Fibroblast of skin of left quadriceps (primary cell): Measurements from ENCODE around the gene LDHD.

ENCODE experiments used
- DNase-seq, 2 experiments: peaks; one replicate each; pipeline ENCODE4 v3.0.0-alpha.2; 2013; ENCODE audit warnings: low read depth in 2 of 2

Gene LDHD

DNA sequence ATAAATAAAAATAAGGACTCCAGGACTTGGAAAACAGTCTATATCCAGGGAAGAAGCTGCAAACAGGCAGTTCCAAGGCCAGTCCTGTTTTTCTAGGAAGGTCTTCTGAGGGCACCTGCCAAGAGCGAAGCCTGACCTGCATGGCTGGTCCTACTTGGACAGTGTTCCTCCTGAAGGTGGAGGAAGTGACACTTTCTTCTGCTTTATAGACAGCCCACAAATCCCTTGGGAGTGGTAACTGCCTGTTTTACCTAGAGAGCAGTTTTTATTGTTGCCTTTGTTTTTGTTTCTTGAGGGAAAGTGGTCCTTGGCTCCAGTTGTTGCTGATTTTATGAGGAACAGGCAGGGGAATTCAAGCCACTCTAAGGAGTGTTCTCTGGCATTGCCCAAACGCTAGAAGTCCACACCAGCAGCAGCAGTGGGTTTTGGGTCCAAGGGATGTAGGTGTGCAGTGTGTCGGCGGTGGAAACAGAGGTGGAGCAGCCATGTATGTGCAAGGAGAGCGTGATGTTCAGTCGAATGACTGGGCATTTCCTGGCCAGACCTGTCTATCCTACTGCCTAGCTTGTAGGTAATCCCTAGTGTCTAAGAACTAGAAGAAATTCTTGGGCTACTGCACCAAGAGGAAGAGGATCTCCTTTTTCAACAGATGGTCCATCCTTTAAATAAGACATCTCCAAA, 35.3 kb downstream of the LDHD start:
- no peak for DNase-seq

GRCh38 chr16:75080205-75081029, 36.2 kb downstream of the LDHD start:
- peak; percentile 37 to 40 for DNase-seq

- no peak for DNase-seq
Measured at GRCh38 chr16:75079346-75079926, 37.1 kb downstream of the LDHD start.

DNA sequence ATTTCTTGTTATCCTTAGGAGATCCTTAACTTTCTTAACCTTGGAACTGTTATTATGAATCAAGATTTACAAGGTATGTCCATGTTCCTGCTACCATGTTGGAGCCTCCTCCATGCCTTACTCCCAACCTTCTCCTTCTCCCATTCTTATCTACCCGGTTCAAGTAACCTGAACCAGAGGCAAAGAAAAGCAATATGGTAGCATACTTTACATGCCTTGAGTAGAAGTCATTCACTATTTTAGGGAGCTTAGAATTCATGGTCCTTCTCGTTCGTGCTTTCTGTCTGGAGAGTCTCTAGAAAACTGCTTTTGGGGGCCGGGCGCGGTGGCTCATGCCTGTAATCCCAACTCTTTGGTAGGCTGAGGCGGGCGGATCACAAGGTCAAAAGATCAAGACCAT, 37.7 kb downstream of the LDHD start:
- no peak for DNase-seq

DNA sequence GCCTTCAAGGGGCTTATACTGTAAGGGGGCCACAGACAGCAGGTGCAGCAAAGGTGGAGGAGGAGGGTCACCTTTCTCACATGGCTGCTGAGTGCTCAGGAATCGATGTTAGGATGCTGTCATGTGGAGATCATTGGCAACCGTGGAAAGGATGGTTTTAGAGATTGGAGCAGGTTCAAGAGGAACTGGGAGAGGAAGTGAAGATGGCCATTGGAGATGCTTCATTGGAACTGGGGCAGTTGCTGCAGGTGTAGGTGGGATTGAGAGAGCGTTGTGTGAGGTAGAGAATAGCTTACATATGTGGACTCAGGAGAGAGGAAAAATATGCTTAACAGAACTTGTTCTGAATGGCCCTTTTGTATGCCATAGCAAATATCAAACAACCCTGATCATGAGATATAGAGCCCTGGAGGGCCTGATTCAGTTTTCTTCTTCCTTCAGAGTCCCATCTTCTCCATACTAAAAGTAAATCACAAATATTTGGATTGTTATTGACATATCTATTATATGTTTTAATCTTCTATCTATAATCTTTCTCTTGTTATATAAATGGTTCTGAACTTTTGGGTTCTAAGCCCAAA, 40.8 kb downstream of the LDHD start:
- DNase-seq = no peak

GRCh38 chr16:75074920-75075687, 41.5 kb downstream of the LDHD start:
- DNase-seq = no peak

DNA sequence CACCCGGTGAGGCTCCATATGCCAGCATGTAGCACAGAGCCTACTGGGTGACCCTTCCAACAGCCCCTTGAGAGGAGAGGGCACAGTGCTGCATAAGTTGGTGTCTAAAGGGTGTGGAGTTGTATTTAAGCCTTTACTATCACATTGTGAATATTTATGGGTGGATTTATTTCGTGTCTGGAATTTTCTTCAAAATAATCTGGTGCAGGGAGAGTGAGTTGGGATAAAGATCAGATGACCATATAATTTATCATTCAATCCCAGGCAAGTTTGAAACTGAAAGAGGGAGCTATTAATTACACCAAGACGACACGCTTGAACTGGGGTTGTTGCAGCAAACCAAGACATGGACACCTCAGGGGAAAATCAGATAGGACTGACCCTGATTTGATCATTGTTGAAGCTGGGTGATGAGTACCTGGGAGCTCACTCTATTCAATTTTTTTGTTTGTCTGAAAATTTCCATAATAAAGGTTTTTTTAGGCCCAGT, 42.2 kb downstream of the LDHD start:
- no peak for DNase-seq

DNA sequence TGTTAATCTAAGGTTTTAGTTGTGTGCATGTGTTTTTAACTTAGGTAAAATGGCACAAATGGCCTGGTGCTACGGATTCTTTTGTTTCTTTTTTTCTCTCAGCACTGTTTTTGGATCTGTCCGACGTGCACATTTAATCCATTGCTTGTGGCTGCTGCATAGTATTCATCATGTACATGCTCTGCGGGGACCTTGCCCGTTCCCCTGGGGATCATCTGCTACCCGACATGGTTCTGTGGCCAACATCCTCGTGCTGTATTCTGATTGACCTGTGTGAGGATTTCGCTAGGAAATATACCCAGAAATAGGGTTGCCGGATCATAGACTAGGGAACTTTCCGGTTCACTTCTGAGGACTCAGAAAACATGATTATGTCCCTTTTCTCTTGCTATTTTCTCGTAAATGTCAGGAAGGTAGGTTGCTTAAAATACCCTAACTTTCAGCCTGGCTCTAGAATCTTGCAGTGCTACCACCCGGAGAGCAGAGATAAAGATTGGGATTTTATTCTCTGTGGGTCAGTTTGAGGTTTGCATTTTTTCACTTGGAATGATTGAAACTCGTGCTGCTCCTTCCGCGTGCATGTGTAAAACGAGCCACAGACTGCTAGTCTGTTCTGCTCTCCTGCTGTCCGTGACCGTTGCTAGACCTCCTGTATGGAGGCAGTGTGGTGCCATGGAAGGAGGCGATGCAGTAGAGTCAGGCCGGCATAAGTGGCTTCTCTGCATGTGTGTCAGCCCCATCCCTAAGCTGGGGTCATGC, 42.9 kb downstream of the LDHD start:
- DNase-seq = no peak

DNA sequence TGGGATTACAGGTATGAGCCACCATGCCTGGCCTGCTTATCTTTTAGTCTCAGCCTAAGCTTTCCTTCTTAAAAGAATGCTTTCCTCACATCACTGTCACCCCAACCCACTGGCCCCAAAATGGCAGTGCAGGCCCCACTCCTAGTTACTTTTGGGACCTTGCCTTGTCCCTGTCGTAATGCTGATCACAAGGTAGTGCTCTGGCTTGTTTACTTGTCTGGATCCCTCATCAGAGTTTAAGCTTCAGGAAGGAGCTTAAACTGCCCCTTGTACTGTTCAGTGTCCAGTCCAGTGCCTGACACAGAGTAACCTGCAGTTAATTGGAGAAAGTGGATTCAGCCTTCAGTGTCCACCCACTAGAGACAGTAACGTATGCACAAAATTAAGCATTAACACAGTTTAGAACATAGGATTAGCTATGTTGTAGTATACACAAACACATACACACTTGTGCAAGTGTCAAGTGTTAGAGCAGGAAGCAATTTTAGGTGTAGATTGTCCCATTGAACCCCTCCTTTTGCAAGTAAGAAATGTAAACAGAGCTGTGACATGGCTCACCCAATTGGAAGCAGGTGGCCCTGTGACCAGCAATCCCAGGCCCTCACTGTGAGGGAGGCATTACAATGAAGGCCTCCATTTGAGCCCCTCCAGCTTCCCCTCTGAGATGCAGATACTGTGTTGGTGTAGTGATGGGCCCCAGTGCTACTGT, 44.2 kb downstream of the LDHD start:
- no peak for DNase-seq

DNA sequence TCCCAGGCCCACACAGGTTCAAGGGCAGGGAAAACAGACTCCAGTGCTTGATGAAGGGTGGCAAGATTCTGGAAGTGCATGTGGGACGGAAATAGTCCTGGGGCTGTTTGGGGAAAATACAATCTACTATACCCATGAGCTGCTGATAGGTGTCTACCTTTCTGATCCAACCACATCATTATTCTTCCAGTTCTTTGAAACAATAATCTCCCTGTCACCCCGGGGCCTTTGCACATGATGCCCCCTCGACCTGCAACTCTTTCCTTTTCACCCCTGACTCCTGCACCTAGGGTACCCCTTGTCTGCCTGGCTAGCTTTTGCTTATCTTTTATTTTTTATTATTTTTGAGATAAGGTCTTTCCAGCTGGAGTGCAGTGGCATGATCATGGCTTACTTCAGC, 45.0 kb downstream of the LDHD start:
- no peak for DNase-seq

GRCh38 chr16:75070012-75070841, 46.4 kb downstream of the LDHD start:
- no peak for DNase-seq

DNA sequence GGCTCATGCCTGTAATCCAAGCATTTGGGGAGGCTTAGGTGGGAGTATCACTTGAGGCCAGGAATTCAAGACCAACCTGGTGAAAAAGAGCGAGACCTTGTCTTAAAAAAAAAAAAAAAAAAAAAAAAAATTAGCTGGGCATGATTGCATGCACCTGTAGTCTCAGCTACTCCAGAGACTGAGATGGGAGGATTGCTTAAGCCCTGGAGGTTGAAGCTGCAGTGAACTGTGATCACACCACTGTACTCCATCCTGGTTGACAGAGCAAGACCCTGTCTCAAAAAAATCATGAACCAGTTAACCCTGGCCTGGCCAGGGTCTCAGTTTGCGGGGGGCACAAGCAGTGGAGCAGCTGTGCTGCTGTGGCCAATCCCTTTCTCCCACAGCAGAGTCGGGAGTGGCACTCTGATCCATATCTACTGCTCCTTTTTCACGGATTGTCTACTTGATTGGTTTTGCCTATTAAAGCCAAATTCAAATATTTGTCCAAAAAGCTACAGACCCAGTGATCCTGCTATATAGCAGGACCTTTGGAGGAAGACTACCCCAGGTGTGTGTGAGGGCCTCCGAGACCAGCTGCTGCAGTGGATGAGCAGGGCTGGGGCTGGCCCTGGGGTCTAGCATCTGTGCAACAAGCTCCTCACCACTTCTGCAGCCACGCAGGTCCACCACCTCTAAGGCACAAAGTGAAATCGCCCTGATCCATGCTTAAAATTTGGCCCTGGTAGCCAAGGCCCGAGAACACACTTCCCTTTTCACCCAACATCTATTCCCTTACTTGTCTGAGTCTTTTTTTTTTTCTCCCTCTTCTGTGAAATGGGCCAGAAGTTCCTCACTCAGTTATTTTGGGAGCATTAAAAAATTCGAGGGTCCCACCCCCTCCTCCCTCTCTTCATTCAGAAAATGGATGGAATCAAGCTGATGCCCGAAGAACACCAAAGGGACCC, 48.2 kb downstream of the LDHD start:
- no peak for DNase-seq

DNA sequence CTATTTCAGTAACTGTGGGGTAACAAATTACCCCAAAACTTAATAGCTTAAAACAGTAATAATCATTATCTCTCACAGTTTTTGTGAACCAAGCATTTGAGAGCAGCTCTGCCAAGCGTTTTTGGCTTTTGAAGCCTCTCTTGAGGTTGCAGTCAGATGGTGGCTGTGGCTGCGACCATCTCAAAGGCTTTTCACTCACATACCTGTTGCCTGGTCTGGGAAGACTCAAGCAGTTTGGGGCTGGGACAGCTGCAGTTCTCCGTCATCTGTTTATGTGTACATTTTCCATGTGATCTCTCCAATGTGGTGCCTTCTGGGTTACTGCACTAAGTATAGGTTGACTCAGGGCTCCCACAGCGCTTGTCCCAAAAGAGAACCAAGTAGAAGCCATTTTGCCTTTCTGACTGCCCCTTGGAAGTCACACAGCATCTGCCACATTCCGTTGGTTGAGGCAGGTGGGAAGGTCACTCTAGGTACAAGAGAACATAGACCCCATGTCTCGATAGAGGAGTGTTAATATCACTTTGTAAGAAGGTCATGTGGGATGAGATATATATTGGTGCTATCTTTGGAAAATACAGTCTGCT, 49.6 kb downstream of the LDHD start:
- DNase-seq = no peak

DNA sequence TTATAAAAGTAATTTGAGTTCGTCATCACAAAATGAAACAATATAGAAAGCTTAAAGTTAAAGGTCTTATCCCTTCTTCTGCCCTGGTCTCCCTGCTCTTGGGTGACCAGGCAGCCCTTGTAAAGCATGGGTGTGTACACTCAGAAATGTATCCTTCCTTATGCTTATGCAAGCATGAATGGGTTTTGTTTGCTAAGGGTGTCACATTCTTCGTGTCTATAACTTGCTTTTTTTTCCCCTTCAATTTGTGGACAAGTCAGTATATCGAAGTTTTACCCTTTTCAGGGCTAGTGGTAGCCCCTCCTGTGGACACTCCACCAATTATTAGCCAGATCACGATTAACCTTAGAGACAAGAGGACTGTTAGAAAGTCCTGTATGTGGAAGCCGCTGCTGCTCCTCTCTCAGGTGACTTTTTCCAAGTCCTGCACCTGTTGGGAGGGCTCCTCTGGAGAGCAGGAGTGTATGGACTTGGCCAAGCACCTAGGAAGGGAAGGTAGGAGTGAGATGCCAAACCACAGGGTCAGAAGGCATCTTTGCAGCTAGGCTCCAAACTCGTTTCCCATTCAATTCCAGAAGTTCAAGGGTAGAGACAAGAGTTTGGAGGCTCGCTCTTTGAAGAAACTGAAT, 50.9 kb downstream of the LDHD start:
- no peak for DNase-seq

GRCh38 chr16:75065149-75065505, 51.5 kb downstream of the LDHD start:
- DNase-seq = no peak

- no peak for DNase-seq
Measured at GRCh38 chr16:75064403-75065148, 52.0 kb downstream of the LDHD start.
